ENCODE results near the gene PSMB2. TPM values are rescaled to one million over a fixed set of nuclear protein-coding genes. Genes with fewer than 3 reads are reported as not detected.

Gene PSMB2
- total and polyA plus RNA-seq, 10 of the 15 experiments (the other 5 are each of a cell fraction or from before 2014, with no cell fraction given), result 71.7 to 299 (median 145) TPM

DNA sequence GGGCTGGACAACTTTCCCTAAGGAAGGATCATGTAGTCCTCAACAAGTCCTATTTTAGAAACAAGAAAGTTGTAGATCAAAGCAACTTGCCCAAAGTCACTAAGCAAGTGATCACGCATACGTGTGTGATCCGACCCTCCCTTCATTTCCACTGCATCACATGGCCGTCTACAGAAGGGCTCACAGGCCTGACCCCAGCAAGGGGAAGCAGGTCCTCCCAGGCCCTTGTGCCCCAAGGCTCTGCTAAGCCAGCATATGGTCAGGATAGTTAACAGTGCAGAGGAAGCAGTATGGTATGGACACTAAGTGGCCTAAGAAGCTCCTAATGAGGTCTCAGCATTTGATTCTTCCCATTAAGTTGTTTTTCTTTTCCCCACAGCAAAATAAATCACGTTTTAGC, 43.5 kb downstream of the PSMB2 start:
- ATAC-seq (no peak), DNase-seq (ENCODE audit: low read depth, low spot score) (no peak), FAIRE-seq (no peak)
- Histone ChIP-seq H3K79me2 (ENCODE audit: control insufficient read depth, insufficient read depth, low read length) (no peaks in the 10 kb centered on the region), H3K27ac (ENCODE audit: control insufficient read depth, insufficient read depth) (no peak overlapping the region), H3K27me3 (replicated peaks in 1 of 2; ENCODE audit: control insufficient read depth in 2 of 2, insufficient read depth in 2 of 2, low read length in 1 of 2) (no peaks in the 10 kb centered on the region), H4K20me1 (ENCODE audit: control insufficient read depth, insufficient read depth) (no peaks in the 10 kb centered on the region), H2AFZ (ENCODE audit: control insufficient read depth, low read depth, low read length) (no peak overlapping the region), H3K9ac (ENCODE audit: control insufficient read depth, insufficient read depth, low read length) (no peak overlapping the region), H3K4me1 (ENCODE audit: control insufficient read depth, insufficient read depth, low read length) (no peaks in the 10 kb centered on the region), H3K4me2 (ENCODE audit: control insufficient read depth, insufficient read depth) (no peak overlapping the region), H3K9me3 (replicated peaks; ENCODE audit: control insufficient read depth, insufficient read depth, low read length) (no peaks in the 10 kb centered on the region), H3K36me3 (ENCODE audit: control insufficient read depth in 2 of 2, insufficient read depth in 2 of 2, low read length in 1 of 2) (peaks cover 6 to 17% of the 10 kb centered on the region in 2 experiments; a peak in 3 of 4 replicates), H3K4me3 (no peak overlapping the region)
- ChIA-PET RAD21 (ENCODE audit: unreplicated experiment) (no interaction called here), POLR2A (interaction anchor here (0.7 kb wide), 1 partner anchor 234 kb away, joined by 3 read pairs; no protein-coding TSS in a partner anchor), CTCF (interaction anchor here (1.1 kb wide), 1 partner anchor 118 kb away, joined by 3 read pairs; no protein-coding TSS in a partner anchor), SMC1A (ENCODE audit: uncharacterized antibody, unreplicated experiment) (interaction anchor here (0.5 kb wide), 1 partner anchor 139 kb away, joined by 3 read pairs; no protein-coding TSS in a partner anchor)
- TF ChIP-seq POLR2A (IDR thresholded peaks at IDR 0.05; ENCODE audit: low read depth, low read length), result peak; percentile 35; the same call in 1 of the 2 replicates
- TF ChIP-seq KAT2A (conservative IDR thresholded peaks at IDR 0.05; ENCODE audit: control insufficient read depth, low read depth, low read length), result no peak
- WGBS (ENCODE audit: insufficient coverage, insufficient replicate concordance, low lambda C conversion rate, missing lambda C conversion rate), result 87% methylated on average over 5 of the region's 5 CpGs
- intact Hi-C loops (cut with micrococcal nuclease; ENCODE audit: unreplicated experiment), result no loop called here
- in situ Hi-C loops (cut with MboI), result no loop called here
- BruUV-seq (replicated peaks), result no TSS peak

DNA sequence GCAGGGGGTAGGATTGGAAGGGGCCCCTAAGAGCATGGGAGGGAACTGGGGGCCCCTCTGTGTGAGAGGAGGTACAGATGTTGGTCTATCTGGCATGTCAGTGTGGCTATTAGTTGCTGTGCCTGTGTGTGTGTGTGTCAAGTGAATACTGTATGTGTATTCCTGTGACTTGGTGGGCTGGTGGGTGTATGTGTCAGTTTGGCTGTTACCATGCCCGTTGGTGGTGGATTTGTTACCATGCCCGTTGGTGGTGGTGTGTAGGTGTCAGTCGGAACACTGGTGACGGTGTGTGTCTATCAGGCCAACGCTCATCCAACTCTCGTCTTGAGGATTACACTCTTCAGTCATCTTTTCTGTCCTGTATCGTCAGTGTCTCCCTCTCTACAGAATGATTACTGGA, 45.6 kb downstream of the PSMB2 start:
- RAD21 ChIA-PET (ENCODE audit: unreplicated experiment), result no interaction called here
- ATAC-seq (no peak), DNase-seq (ENCODE audit: low read depth, low spot score) (no peak), FAIRE-seq (no peak)
- Histone ChIP-seq H2AFZ (ENCODE audit: control insufficient read depth, low read depth, low read length) (no peak overlapping the region), H3K4me1 (ENCODE audit: control insufficient read depth, insufficient read depth, low read length) (no peaks in the 10 kb centered on the region), H3K9me3 (replicated peaks; ENCODE audit: control insufficient read depth, insufficient read depth, low read length) (no peaks in the 10 kb centered on the region), H3K4me2 (ENCODE audit: control insufficient read depth, insufficient read depth) (no peak overlapping the region), H3K27ac (ENCODE audit: control insufficient read depth, insufficient read depth) (no peak overlapping the region), H4K20me1 (ENCODE audit: control insufficient read depth, insufficient read depth) (no peaks in the 10 kb centered on the region), H3K9ac (ENCODE audit: control insufficient read depth, insufficient read depth, low read length) (no peak overlapping the region), H3K27me3 (replicated peaks in 1 of 2; ENCODE audit: control insufficient read depth in 2 of 2, insufficient read depth in 2 of 2, low read length in 1 of 2) (no peaks in the 10 kb centered on the region), H3K36me3 (ENCODE audit: control insufficient read depth in 2 of 2, insufficient read depth in 2 of 2, low read length in 1 of 2) (peaks cover 6 to 9% of the 10 kb centered on the region in 2 experiments; a peak in 3 of 4 replicates), H3K79me2 (ENCODE audit: control insufficient read depth, insufficient read depth, low read length) (no peaks in the 10 kb centered on the region), H3K4me3 (no peak overlapping the region)
- CTCF ChIA-PET, result no interaction called here
- TF ChIP-seq, protein P1, sequence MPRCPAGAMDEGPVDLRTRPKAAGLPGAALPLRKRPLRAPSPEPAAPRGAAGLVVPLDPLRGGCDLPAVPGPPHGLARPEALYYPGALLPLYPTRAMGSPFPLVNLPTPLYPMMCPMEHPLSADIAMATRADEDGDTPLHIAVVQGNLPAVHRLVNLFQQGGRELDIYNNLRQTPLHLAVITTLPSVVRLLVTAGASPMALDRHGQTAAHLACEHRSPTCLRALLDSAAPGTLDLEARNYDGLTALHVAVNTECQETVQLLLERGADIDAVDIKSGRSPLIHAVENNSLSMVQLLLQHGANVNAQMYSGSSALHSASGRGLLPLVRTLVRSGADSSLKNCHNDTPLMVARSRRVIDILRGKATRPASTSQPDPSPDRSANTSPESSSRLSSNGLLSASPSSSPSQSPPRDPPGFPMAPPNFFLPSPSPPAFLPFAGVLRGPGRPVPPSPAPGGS (IDR thresholded peaks at IDR 0.05; ENCODE audit: borderline replicate concordance, insufficient read depth, low read depth, low read length, poor library complexity, severe bottlenecking), result peak; percentile 43
- TF ChIP-seq PAX5 (IDR thresholded peaks at IDR 0.05; ENCODE audit: borderline replicate concordance, low read depth, low read length) (no peak), RUNX3 (IDR thresholded peaks at IDR 0.05; ENCODE audit: low read length) (no peak), KDM1A (IDR thresholded peaks at IDR 0.05; ENCODE audit: borderline replicate concordance) (no peak), PML (IDR thresholded peaks at IDR 0.05; ENCODE audit: low read length) (no peak), MEF2A (IDR thresholded peaks at IDR 0.05; ENCODE audit: insufficient read depth, low read depth, low read length) (no peak), CBX5 (IDR thresholded peaks at IDR 0.05; ENCODE audit: low read depth) (no peak), CBFB (IDR thresholded peaks at IDR 0.05; ENCODE audit: low read depth) (no peak)
- 90% methylated on average over 7 of the region's 7 CpGs for WGBS (ENCODE audit: insufficient coverage, insufficient replicate concordance, low lambda C conversion rate, missing lambda C conversion rate)
- intact Hi-C loops (cut with micrococcal nuclease; ENCODE audit: unreplicated experiment), result no loop called here
- in situ Hi-C loops (cut with MboI), result no loop called here
- BruUV-seq (replicated peaks), result TSS peak; percentile 21
- SMC1A ChIA-PET (ENCODE audit: uncharacterized antibody, unreplicated experiment), result no interaction called here
- POLR2A ChIA-PET, result no interaction called here
